Measurements from ENCODE around the gene PLOD3. TPM values are rescaled to one million over a fixed set of nuclear protein-coding genes. Genes with fewer than 3 reads are reported as not detected.

Gene PLOD3
- total RNA-seq, 1 donor from 2014 or later: 8.2 TPM

Small RNAs within 50 kb of the gene (small RNA-seq; reads per million reads assigned to genes)
- gene MIR4653: not detected

Other genes starting within 250 kb of the PLOD3 start
- gene MUC12, start 248.0 kb downstream of the PLOD3 start, total RNA-seq: 0.41 TPM
- not detected for gene MUC17, start 197.5 kb downstream of the PLOD3 start, total RNA-seq
- gene TRIM56, start 132.1 kb downstream of the PLOD3 start, total RNA-seq: 0.82 TPM
- under 0.01 TPM for gene SERPINE1, start 90.5 kb downstream of the PLOD3 start, total RNA-seq
- gene AP1S1, start 63.1 kb downstream of the PLOD3 start, total RNA-seq: 139 TPM
- gene VGF, start 52.0 kb downstream of the PLOD3 start, total RNA-seq: 7.7 TPM
- 0.82 TPM for gene NAT16, start 37.3 kb downstream of the PLOD3 start, total RNA-seq
- not detected for gene MOGAT3, start 16.5 kb downstream of the PLOD3 start, total RNA-seq
- 46.1 TPM for gene ZNHIT1, start 584 bp upstream of the PLOD3 start, total RNA-seq
- 2.9 TPM for gene CLDN15, start 20.2 kb upstream of the PLOD3 start, total RNA-seq
- 58.7 TPM for gene FIS1, start 27.5 kb upstream of the PLOD3 start, total RNA-seq
- gene IFT22, start 104.2 kb upstream of the PLOD3 start, total RNA-seq: 33.8 TPM
- 14.3 TPM for gene COL26A1, start 145.3 kb upstream of the PLOD3 start, total RNA-seq